GM20000 (cell line): ENCODE measurements around the gene LRIG1.

Experiments used
- DNase-seq: peaks from one replicate; pipeline ENCODE4 v3.0.0; 2012; ENCODE audit warnings: low spot score
- TF ChIP-seq, protein P1 (sequence below): IDR thresholded peaks from 2 replicates; pipeline ENCODE4 v1.5.1; 2012; ENCODE audit warnings: mild to moderate bottlenecking, control low read depth; ENCODE audit errors: extremely low read depth, missing control alignments

The LRIG1 gene

DNA sequence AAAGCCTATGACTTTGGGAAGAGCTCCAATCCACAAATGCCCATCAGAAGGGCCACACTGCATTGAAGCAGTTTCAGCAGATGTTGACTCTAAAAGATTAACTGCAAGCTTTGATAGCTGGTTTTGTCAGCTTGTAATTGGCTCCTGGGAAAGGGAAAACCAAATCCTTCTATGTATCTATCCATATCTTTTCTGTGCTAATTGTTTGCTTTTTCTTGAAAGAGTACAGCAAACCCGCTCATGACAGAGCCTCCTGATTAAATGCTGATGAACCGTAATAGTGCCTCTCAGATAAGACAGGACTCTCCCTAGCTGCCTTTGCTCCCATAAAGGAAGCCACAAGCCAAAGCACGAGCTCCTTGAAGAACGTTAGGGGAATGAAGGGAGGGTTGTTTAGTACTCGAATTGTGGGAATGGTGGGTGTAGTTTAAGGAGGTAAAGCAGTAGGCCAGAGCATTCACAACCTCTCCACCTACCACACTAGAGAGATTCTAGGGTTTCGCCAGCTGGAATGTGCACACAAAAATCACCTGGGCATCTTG, 33.6 kb upstream of the LRIG1 start:
- TF ChIP-seq, protein P1, sequence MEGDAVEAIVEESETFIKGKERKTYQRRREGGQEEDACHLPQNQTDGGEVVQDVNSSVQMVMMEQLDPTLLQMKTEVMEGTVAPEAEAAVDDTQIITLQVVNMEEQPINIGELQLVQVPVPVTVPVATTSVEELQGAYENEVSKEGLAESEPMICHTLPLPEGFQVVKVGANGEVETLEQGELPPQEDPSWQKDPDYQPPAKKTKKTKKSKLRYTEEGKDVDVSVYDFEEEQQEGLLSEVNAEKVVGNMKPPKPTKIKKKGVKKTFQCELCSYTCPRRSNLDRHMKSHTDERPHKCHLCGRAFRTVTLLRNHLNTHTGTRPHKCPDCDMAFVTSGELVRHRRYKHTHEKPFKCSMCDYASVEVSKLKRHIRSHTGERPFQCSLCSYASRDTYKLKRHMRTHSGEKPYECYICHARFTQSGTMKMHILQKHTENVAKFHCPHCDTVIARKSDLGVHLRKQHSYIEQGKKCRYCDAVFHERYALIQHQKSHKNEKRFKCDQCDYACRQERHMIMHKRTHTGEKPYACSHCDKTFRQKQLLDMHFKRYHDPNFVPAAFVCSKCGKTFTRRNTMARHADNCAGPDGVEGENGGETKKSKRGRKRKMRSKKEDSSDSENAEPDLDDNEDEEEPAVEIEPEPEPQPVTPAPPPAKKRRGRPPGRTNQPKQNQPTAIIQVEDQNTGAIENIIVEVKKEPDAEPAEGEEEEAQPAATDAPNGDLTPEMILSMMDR = no peak
- DNase-seq = no peak

DNA sequence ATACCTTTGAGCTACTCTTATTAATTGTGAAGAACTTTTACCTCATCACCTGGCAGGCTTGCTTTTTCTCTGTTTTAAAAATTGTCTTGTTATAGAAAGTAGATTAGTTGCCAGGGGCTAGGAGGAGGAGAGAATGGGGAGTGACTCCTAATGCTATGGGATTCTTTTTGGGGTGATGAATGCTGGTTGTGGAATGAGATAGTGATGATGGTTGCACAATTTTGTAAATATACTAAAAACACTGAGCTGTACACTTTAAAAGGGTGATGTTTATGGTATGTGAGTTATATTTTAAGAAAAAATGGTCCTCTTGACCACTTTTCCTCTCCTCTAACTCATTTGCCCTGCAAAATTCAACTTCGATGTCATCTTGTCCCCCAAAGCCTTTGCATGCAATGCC, 31.8 kb upstream of the LRIG1 start:
- TF ChIP-seq, protein P1 = no peak
- DNase-seq = no peak

DNA sequence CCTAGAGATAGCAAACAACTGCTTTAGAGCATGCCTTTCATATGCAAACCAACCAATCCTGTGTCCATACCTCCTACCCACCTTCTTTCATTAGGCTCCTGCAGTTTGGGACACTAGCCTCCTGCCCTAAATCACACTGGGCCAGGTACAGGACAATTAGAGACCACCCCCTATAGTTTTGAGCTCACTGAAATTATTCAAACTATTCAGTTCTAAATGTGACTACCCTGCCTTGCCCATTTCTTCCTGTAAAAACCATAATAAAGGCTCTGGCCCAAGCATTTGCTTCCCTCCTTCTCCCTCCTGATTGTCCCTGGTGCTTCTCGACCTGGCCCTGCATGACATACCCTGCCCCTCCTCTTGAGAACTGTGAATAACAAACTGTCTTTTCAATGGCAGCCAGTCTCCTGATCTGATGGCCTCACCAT, 31.4 kb upstream of the LRIG1 start:
- TF ChIP-seq, protein P1 = no peak
- DNase-seq = no peak

DNA sequence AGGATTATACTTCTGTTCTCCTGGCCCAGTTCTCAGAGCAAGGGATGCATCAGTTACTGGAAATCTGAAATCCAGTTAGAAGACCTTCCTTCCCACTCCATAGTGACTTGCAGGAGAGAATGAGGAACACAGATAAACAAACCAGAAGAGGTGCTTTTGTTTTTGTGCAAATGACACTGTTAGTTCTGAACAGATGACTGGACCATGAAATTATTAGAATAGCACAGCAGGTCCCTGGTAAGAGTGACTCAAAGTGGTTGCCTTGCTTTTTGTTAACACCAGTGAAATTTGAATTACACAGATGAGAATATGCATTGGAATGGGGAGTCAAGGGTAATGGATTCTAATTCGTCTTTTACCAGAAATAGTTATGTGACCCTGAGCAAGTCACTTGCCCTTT, 30.4 kb upstream of the LRIG1 start:
- TF ChIP-seq, protein P1 = no peak
- DNase-seq = no peak

DNA sequence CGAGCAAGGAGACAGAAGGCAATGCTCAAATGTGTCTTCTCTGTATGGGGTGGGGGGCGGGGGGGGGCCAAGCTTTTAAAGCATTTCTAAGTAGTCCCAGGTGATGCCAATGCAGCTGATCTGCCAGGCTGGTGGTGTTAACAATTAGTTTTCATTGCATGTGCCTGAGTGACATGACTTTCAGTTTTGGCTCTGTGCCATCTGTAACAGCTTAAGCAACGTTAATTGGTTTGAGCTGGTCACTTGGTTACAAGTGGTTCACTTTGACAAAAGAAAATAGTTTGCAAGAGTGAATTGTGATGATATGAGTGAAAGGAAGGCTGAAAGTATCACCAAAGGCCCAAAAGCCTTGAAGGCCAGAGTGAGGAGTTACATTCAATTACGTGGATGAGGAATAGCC, 26.4 kb upstream of the LRIG1 start:
- TF ChIP-seq, protein P1 = no peak
- DNase-seq = no peak

DNA sequence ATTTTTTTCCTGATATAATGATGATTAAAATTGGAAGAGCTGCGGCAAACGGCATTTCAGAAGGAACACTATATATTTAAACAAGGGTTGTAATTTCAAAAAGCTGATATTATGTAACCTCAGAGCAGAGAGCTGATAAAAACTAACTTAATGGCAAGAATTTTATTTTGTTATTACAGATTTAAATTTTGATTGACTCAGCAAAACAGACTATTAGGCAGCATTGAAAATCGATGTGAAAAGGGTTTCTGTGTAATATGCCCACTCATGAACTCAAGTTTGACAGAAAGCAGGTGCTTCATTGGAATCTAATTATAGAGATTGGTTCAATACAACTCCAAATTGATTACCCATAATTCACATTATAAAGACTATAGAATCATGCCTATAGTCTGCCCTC, 24.9 kb upstream of the LRIG1 start:
- no peak for DNase-seq
- TF ChIP-seq, protein P1 = no peak

DNA sequence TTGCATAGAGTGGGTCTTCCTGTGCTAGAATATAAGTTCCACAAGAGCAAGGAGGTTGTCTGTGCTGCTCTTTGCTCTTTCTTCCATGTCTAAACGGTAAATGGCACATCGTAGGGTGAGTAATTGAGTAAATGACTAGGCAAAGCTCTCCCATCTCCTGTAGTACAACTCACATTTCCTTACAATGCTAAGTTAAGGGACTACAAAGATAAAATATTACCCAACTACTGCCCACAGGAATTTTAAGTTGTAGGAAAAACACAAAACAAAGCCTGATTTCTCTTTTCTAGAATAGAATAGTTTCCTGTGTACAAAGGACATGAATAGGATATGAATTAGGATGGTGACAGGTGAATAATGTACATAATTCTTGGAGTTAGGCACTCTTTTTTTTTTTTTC, 19.9 kb upstream of the LRIG1 start:
- DNase-seq = no peak
- TF ChIP-seq, protein P1 = no peak

DNA sequence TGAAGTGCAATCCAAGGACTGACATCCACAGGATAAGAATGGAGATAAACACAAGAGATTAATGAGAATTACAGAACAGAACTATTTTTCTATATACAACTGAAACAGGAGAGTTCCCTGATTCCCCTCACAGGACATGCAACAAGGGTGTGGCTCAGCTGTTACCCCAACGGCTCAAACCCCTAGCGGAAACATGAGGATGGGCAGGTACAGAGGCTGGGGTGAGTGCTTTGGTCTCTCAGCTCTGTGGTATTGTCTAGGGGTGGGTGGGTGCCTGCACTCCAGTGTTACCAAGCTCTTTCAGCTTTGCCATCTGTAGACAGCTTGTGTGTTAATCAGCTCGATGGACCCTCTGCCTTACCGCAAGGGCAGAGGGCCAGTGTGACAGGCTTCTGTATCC, 17.8 kb upstream of the LRIG1 start:
- no peak for DNase-seq
- TF ChIP-seq, protein P1 = no peak
